GM12878 (cell line): ENCODE data around the gene MTAP. TPM values are rescaled to one million over a fixed set of nuclear protein-coding genes. Genes with fewer than 3 reads are reported as not detected.

Source experiments
- ATF7 ChIP-seq: fragments of 450-650 bp; IDR thresholded peaks from 2 replicates; pipeline ENCODE4 v1.6.1; 2016; ENCODE audit warnings: low read depth, mild to moderate bottlenecking
- BHLHE40 ChIP-seq, 2 experiments: fragments of 450-650 bp in 1 of 2; IDR thresholded peaks; 2 replicates each; pipeline ENCODE4 v1.6.1; 2011 to 2017; ENCODE audit warnings: low read depth in 2 of 2, borderline replicate concordance in 1 of 2, improper control_type of control experiment in 1 of 2, low read length in 1 of 2, mild to moderate bottlenecking in 1 of 2
- CBX5 ChIP-seq: sonication (generic); IDR thresholded peaks from 2 replicates; pipeline ENCODE4 v1.6.1; 2016; ENCODE audit warnings: low read depth, moderate library complexity, mild to moderate bottlenecking, inconsistent platforms
- CREM ChIP-seq: IDR thresholded peaks from 2 replicates; pipeline ENCODE4 v1.6.1; 2014; ENCODE audit warnings: antibody characterized with exemption, low read depth
- DPF2 ChIP-seq: fragments of 450-650 bp; IDR thresholded peaks from 2 replicates; pipeline ENCODE4 v1.6.1; 2017; ENCODE audit warnings: mild to moderate bottlenecking
- EP300 ChIP-seq, 2 experiments: fragments of 150-350 bp in 1 of 2; IDR thresholded peaks; 2 replicates each; pipeline ENCODE4 v1.6.1; 2011 to 2012; ENCODE audit warnings: low read depth in 2 of 2, low read length in 2 of 2, borderline replicate concordance in 1 of 2, improper control_type of control experiment in 1 of 2, inconsistent platforms in 1 of 2; ENCODE audit not compliant: control insufficient read depth in 1 of 2
- FOXK2 ChIP-seq: fragments of 450-650 bp; IDR thresholded peaks from 2 replicates; pipeline ENCODE4 v1.6.1; 2017; ENCODE audit warnings: mild to moderate bottlenecking, moderate library complexity
- FOXM1 ChIP-seq: IDR thresholded peaks from 2 replicates; pipeline ENCODE4 v1.6.1; 2012; ENCODE audit warnings: low read depth, mild to moderate bottlenecking, inconsistent platforms, low read length, moderate library complexity
- IKZF1 ChIP-seq: fragments of 450-650 bp; conservative IDR thresholded peaks from 2 replicates; pipeline ENCODE4 v1.6.1; 2017; ENCODE audit warnings: antibody characterized with exemption, mild to moderate bottlenecking
- JUNB ChIP-seq: IDR thresholded peaks from 2 replicates; pipeline ENCODE4 v1.6.1; 2016; ENCODE audit warnings: antibody characterized with exemption, mild to moderate bottlenecking
- KAT2A ChIP-seq: conservative IDR thresholded peaks from 2 replicates; pipeline ENCODE4 v1.6.1; 2011; ENCODE audit warnings: low read depth, low read length; ENCODE audit not compliant: control insufficient read depth
- MEF2B ChIP-seq: fragments of 450-650 bp; IDR thresholded peaks from 2 replicates; pipeline ENCODE4 v1.6.1; 2018; ENCODE audit warnings: mild to moderate bottlenecking, moderate library complexity; ENCODE audit not compliant: partially characterized antibody, poor library complexity, severe bottlenecking
- NBN ChIP-seq: fragments of 450-650 bp; IDR thresholded peaks from 2 replicates; pipeline ENCODE4 v1.6.1; 2016
- NFXL1 ChIP-seq: fragments of 450-650 bp; IDR thresholded peaks from 2 replicates; pipeline ENCODE4 v1.6.1; 2017; ENCODE audit warnings: antibody characterized with exemption, mild to moderate bottlenecking, borderline replicate concordance
- NR2F1 ChIP-seq: fragments of 450-650 bp; conservative IDR thresholded peaks from 2 replicates; pipeline ENCODE4 v1.6.1; 2017; ENCODE audit warnings: mild to moderate bottlenecking
- PAX8 ChIP-seq: fragments of 450-650 bp; IDR thresholded peaks from 2 replicates; pipeline ENCODE4 v1.6.1; 2017; ENCODE audit warnings: mild to moderate bottlenecking, moderate library complexity
- POLR2AphosphoS2 ChIP-seq: IDR thresholded peaks from 2 replicates; pipeline ENCODE4 v1.6.1; 2011; ENCODE audit warnings: low read depth, mild to moderate bottlenecking, low read length, improper control_type of control experiment, moderate library complexity
- RELA ChIP-seq: fragments of 450-650 bp; IDR thresholded peaks from 2 replicates; pipeline ENCODE4 v1.8.0; 2014; ENCODE audit warnings: borderline replicate concordance; ENCODE audit not compliant: partially characterized antibody
- RUNX3 ChIP-seq: IDR thresholded peaks from 2 replicates; pipeline ENCODE4 v1.6.1; 2012; ENCODE audit warnings: low read length, inconsistent platforms
- SIN3A ChIP-seq: IDR thresholded peaks from 2 replicates; pipeline ENCODE4 v1.6.1; 2012; ENCODE audit warnings: low read depth, low read length, improper control_type of control experiment
- YBX1 ChIP-seq: fragments of 450-650 bp; IDR thresholded peaks from 2 replicates; pipeline ENCODE4 v1.6.1; 2016; ENCODE audit warnings: antibody characterized with exemption
- ZBTB40 ChIP-seq: fragments of 450-650 bp; IDR thresholded peaks from 2 replicates; pipeline ENCODE4 v1.6.1; 2016; ENCODE audit warnings: mild to moderate bottlenecking, moderate library complexity, borderline replicate concordance
- polyA plus RNA-seq, 11 experiments: library from polyadenylated mRNA; depleted of rRNA in 4 of 11; unstranded in 6 of 11; stranded (reverse) in 5 of 11; fragments of >200 nt; fragmentation: Nextera tagmentation in 4 of 11; fragmentation: Illumina TruSeq in 1 of 11; extraction: Ambion mirVana in 4 of 11; extraction: Trizol in 1 of 11; gene quantifications; 1 replicate in 1 of 11; 2 replicates in 10 of 11; pipeline versions ENCODE4 v1.2.1 to v1.2.3, GENCODE V29; 2011 to 2016; ENCODE audit warnings: inconsistent platforms in 2 of 11, missing spikeins in 2 of 11, low read depth in 1 of 11
- total RNA-seq, 4 experiments: library from RNA; depleted of rRNA in 3 of 4; stranded (reverse); fragments of >200 nt in 3 of 4; fragmentation: Illumina TruSeq in 1 of 4; extraction: Trizol in 1 of 4; gene quantifications; 2 replicates each; pipeline versions ENCODE4 v1.2.1 to v1.2.3, GENCODE V29; 2013 to 2021
- TF ChIP-seq, protein P1 (sequence below): fragments of 450-650 bp; IDR thresholded peaks from 2 replicates; pipeline ENCODE4 v1.6.1; 2017; ENCODE audit warnings: borderline replicate concordance
- TF ChIP-seq, protein P2 (sequence below): fragments of 450-650 bp; IDR thresholded peaks from 2 replicates; pipeline ENCODE4 v1.6.1; 2018; ENCODE audit warnings: mild to moderate bottlenecking, low read depth, moderate library complexity; ENCODE audit not compliant: partially characterized antibody

Gene MTAP
- total and polyA plus RNA-seq, 10 of the 15 experiments (the other 5 are each of a cell fraction or from before 2014, with no cell fraction given) = 16.4 to 29.9 (median 22.6) TPM

DNA sequence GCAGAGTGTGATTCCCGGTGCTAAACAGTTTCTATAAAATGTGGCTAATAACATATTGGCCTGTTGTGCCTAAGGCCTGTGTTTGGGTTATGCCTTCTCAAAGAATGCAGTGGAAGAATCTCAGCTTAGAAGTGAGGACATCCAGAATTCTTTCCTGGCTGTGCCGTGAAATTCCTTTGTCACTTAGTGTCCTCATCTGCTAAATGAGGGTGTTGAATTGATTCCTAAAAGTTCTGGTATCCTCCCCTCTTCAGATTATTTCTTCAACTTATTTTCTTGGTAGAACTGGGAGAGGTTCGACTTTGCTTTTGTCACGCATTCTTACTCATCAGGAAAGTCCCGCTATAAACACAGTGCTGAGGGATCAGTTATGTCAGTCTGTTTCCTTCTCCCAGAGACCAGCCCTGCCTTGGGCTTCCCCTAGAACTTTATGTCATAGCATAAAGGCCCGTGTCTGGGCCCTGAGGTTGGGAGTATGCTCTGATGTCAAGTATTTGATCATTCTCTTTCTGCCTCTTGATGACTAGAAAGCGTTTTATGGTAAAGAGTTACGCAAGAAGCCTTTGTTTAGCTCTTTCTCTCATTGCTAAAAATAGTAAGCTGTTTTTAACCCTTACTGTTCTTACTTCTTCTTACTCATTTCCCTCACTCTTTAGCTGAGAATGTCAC, 29.5 kb downstream of the MTAP start (continued):
- TF ChIP-seq RUNX3 (peak; percentile 76), YBX1 (no peak), DPF2 (peak; percentile 71; the same call in 1 of the 2 replicates), NBN (no peak; the same call in 1 of the 2 replicates), ATF7 (peak; percentile 87), POLR2AphosphoS2 (no peak), NFXL1 (no peak), IKZF1 (peak; percentile 43), EP300 (IDR thresholded peaks at IDR 0.05; ENCODE audit: borderline replicate concordance in 1 of 2, control insufficient read depth in 1 of 2, low read depth in 2 of 2, low read length in 2 of 2) (peak; percentile 62 to 71; a peak in 2 of 4 replicates), JUNB (peak; percentile 85), SIN3A (no peak), ZBTB40 (no peak), PAX8 (no peak), MEF2B (peak; percentile 82), KAT2A (no peak), FOXK2 (no peak), FOXM1 (peak; percentile 86; the same call in 1 of the 2 replicates), NR2F1 (no peak), CREM (peak; percentile 98), CBX5 (peak; percentile 46; the same call in 1 of the 2 replicates), RELA (peak; percentile 78), BHLHE40 (IDR thresholded peaks at IDR 0.05; ENCODE audit: borderline replicate concordance in 1 of 2, low read depth in 2 of 2, low read length in 1 of 2) (peak; percentile 41 to 49; a peak in 1 of 4 replicates)
- TF ChIP-seq, protein P1, sequence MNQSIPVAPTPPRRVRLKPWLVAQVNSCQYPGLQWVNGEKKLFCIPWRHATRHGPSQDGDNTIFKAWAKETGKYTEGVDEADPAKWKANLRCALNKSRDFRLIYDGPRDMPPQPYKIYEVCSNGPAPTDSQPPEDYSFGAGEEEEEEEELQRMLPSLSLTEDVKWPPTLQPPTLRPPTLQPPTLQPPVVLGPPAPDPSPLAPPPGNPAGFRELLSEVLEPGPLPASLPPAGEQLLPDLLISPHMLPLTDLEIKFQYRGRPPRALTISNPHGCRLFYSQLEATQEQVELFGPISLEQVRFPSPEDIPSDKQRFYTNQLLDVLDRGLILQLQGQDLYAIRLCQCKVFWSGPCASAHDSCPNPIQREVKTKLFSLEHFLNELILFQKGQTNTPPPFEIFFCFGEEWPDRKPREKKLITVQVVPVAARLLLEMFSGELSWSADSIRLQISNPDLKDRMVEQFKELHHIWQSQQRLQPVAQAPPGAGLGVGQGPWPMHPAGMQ = no peak
- TF ChIP-seq, protein P2, sequence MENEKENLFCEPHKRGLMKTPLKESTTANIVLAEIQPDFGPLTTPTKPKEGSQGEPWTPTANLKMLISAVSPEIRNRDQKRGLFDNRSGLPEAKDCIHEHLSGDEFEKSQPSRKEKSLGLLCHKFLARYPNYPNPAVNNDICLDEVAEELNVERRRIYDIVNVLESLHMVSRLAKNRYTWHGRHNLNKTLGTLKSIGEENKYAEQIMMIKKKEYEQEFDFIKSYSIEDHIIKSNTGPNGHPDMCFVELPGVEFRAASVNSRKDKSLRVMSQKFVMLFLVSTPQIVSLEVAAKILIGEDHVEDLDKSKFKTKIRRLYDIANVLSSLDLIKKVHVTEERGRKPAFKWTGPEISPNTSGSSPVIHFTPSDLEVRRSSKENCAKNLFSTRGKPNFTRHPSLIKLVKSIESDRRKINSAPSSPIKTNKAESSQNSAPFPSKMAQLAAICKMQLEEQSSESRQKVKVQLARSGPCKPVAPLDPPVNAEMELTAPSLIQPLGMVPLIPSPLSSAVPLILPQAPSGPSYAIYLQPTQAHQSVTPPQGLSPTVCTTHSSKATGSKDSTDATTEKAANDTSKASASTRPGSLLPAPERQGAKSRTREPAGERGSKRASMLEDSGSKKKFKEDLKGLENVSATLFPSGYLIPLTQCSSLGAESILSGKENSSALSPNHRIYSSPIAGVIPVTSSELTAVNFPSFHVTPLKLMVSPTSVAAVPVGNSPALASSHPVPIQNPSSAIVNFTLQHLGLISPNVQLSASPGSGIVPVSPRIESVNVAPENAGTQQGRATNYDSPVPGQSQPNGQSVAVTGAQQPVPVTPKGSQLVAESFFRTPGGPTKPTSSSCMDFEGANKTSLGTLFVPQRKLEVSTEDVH = no peak
